Kidney (tissue), 14 donors: ENCODE data around the gene BHLHA15. TPM values are rescaled to one million over a fixed set of nuclear protein-coding genes. Genes with fewer than 3 reads are reported as not detected.

Experiments used
- DNase-seq, 5 donors: peaks; one replicate each; pipeline ENCODE4 v3.0.0-alpha.2; 2013 to 2020
- FAIRE-seq: peaks from 2 replicates; lab custom pipeline; 2012; peaks lifted over from hg19 to GRCh38; lab: Jason Lieb, UNC
- H3K27ac ChIP-seq, 2 donors: one replicate each; pipeline ENCODE4 v1.7.0; 2013; ENCODE audit warnings: low read depth in 2 of 2, low read length in 2 of 2, inconsistent platforms in 1 of 2
- H3K27me3 ChIP-seq: one replicate; pipeline ENCODE4 v1.7.1; 2013; ENCODE audit warnings: low read length, inconsistent platforms; ENCODE audit not compliant: control insufficient read depth, insufficient read depth
- H3K36me3 ChIP-seq, 3 donors: one replicate each; pipeline versions ENCODE4 v1.7.0 to v1.7.1; 2013; ENCODE audit warnings: low read length in 3 of 3, control low read depth in 1 of 3, inconsistent platforms in 1 of 3; ENCODE audit not compliant: insufficient read depth in 3 of 3, control insufficient read depth in 2 of 3
- H3K4me1 ChIP-seq, 3 donors: one replicate each; pipeline versions ENCODE4 v1.7.0 to v1.7.1; 2013; ENCODE audit warnings: low read length in 3 of 3, inconsistent platforms in 1 of 3, low read depth in 1 of 3; ENCODE audit not compliant: control insufficient read depth in 2 of 3, insufficient read depth in 2 of 3
- H3K4me3 ChIP-seq, 3 donors: one replicate each; pipeline versions ENCODE4 v1.7.0 to v1.8.1; 2013; ENCODE audit warnings: low read length in 3 of 3, control low read depth in 1 of 3, inconsistent platforms in 1 of 3
- H3K9ac ChIP-seq, 3 donors: one replicate each; pipeline versions ENCODE4 v1.7.0 to v1.7.1; 2013; ENCODE audit warnings: low read length in 3 of 3, control low read depth in 1 of 3, inconsistent platforms in 1 of 3
- H3K9me3 ChIP-seq, 3 donors: one replicate each; pipeline versions ENCODE4 v1.7.0 to v1.7.1; 2013; ENCODE audit warnings: low read length in 3 of 3, control low read depth in 1 of 3, inconsistent platforms in 1 of 3; ENCODE audit not compliant: control insufficient read depth in 2 of 3, insufficient read depth in 1 of 3
- intact Hi-C: fragments of 100-400 bp; cut with DNase I; formaldehyde crosslinking; loops from one replicate; pipeline ENCODE4 v1.11.1; 2022
- polyA plus RNA-seq: library from polyadenylated mRNA; stranded (reverse); fragments of 350-450 nt; fragmentation: Illumina TruSeq; extraction: RNeasy Lipid Tissue Mini Kit (QIAGEN cat#74804); gene quantifications from one replicate; pipeline ENCODE4 v1.2.3, GENCODE V29; 2014; ENCODE audit warnings: low read depth, low replicate concordance; ENCODE audit not compliant: insufficient read depth
- total RNA-seq: library from RNA; stranded (reverse); fragmentation: NEBNext Ultra II Directional; extraction: Animal tissue kit (Norgen Biotek cat#: 25700); gene quantifications from one replicate; pipeline ENCODE4 v1.2.1, GENCODE V29; 2021
- TF ChIP-seq, protein P1 (sequence below): IDR thresholded peaks from 3 replicates; pipeline ENCODE4 v1.5.1; 2012; ENCODE audit warnings: mild to moderate bottlenecking, moderate library complexity, borderline replicate concordance; ENCODE audit not compliant: insufficient read depth; ENCODE audit errors: extremely low read depth
- donor health status: control.
- donor health status: control.
- donor health status: control.
- donor health status: control.
- donor health status: control.
- donor health status: DM: yes; HTN: yes; CAD: no.
- donor health status: Normal renal cell carcinoma (clear cell type).

Gene BHLHA15
- total and polyA plus RNA-seq, 2 donors from 2014 or later = 3.1 TPM; not detected in 1

DNA sequence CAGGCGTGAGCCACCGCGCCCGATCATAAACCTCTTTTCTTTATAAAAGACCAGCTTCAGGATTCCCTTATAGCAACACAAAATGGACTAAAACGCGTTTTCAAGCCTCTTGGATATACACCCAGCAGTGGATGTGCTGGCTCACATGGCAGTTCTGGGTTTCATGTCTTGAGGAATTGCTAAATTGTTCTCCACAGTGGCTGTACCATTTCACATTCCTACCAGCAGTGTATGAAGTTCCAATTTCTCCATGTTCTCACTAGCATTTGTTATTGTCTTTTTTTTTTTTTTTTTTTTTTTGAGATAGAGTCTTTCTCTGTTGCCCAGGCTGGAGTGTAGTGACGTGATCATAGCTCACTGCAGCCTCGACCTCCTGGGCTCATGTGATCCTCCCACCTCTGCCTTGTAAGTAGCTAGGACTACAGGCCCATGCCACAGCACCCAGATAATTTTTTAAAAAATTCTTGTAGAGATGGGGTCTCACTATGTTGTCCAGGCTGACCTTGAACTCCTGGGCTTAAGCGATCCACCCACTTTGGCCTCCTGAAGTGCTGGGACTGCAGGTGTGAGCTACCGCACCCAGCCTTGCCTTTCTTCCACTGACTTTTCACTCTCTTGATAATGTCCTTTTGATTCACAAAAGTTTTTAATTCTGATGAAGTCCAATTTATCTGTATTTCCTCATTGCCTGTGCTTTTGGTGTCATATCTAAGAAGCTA is 23.3 kb downstream of the BHLHA15 start:
- Histone ChIP-seq H3K36me3 (peaks cover 0 to 3% (median 0%) of the 10 kb centered on the region in 3 donors), H3K9me3 (no peaks in the 10 kb centered on the region)
- intact Hi-C loops = no loop called here

DNA sequence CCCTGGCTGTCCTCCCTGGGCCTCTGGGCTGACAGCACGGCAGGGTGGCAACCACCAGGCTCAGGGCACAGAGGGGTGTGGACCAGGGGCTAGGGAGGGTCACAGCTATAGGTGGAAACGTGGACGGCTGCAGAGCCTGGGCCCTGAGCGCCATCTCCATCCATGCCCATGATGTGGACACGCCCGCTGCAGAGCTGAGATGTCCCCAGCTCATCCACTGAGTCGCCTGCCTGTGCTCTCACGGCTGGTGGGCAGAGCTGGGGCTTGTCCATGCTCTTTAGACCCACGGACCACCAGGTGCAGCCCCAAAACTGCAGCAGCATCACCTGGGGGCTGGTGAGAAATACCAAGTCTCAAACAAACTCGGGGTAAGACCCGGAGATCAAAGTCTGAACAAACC is 24.7 kb downstream of the BHLHA15 start:
- DNase-seq (no peak), FAIRE-seq (no peak)
- Histone ChIP-seq H3K27ac (no peak overlapping the region), H3K36me3 (peaks cover 0 to 6% (median 0%) of the 10 kb centered on the region in 3 donors), H3K4me1 (no peaks in the 10 kb centered on the region), H3K27me3 (no peaks in the 10 kb centered on the region), H3K4me3 (no peak overlapping the region), H3K9me3 (no peaks in the 10 kb centered on the region), H3K9ac (no peak overlapping the region)
- intact Hi-C loops = no loop called here
- TF ChIP-seq, protein P1, sequence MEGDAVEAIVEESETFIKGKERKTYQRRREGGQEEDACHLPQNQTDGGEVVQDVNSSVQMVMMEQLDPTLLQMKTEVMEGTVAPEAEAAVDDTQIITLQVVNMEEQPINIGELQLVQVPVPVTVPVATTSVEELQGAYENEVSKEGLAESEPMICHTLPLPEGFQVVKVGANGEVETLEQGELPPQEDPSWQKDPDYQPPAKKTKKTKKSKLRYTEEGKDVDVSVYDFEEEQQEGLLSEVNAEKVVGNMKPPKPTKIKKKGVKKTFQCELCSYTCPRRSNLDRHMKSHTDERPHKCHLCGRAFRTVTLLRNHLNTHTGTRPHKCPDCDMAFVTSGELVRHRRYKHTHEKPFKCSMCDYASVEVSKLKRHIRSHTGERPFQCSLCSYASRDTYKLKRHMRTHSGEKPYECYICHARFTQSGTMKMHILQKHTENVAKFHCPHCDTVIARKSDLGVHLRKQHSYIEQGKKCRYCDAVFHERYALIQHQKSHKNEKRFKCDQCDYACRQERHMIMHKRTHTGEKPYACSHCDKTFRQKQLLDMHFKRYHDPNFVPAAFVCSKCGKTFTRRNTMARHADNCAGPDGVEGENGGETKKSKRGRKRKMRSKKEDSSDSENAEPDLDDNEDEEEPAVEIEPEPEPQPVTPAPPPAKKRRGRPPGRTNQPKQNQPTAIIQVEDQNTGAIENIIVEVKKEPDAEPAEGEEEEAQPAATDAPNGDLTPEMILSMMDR = no peak

More for the DNA sequence above, 23.3 kb downstream of the BHLHA15 start:
- Histone ChIP-seq H3K9ac (no peak overlapping the region), H3K27me3 (no peaks in the 10 kb centered on the region), H3K4me3 (no peak overlapping the region), H3K4me1 (no peaks in the 10 kb centered on the region), H3K27ac (no peak overlapping the region)
- TF ChIP-seq, protein P1 = no peak
- DNase-seq (no peak), FAIRE-seq (no peak)

DNA sequence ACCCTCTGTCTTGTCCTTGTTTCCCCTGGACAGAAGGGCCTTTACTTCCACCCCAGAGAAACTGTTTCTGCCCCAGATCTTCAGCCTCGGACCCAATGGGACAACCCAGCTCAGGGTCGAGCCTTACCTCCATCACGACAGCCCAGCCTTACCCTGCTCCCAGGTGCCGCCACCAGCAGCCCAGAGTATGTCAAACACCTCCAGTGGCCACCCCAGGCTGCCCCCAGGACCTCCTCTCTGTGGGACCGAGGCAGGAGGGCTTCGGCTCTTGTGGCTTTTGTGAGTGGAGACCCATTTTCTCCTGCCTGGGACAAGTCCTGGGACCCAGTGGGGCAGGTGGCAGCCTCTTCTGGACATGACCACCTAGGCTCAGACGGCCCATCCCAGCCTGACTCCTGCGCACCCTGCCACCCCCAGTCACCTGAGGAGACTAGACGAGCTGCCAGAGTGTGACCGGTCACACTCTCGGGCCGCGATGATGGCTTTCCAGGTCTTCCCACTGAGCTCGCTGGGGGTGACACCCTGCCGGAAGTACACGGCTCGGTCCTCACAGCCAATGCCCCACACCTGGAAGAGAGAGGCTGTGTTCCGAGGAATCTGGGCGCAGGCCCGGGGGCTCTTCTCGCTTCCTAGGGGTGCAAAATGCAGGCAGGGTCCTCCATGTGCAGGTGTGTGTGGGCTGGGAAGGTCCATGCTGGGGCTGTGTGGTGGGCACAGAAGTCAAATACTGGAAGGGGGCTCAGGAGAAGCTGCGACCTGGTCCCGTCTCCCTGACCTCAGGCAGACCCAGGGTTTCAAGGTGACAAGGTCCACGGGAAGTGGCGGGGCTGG is 25.3 kb downstream of the BHLHA15 start:
- Histone ChIP-seq H3K4me1 (no peaks in the 10 kb centered on the region), H3K9me3 (no peaks in the 10 kb centered on the region), H3K4me3 (no peak overlapping the region), H3K27ac (no peak overlapping the region), H3K9ac (no peak overlapping the region), H3K36me3 (peaks cover 0 to 6% (median 0%) of the 10 kb centered on the region in 3 donors), H3K27me3 (no peaks in the 10 kb centered on the region)
- FAIRE-seq (no peak), DNase-seq (no peak)
- intact Hi-C loops = no loop called here
- TF ChIP-seq, protein P1 = no peak
